ENCODE results near the gene CNTLN. TPM values are rescaled to one million over a fixed set of nuclear protein-coding genes. Genes with fewer than 3 reads are reported as not detected.
"Not testable (repeated sequence)": the region's sequence is repeated elsewhere in the genome, so short reads cannot be mapped to it uniquely, and the experiment has no call there.

Gene CNTLN
- total RNA-seq, 1 donor from 2014 or later: 9.4 TPM

GRCh38 chr9:17401858-17402257, 267.0 kb downstream of the CNTLN start:
- peak; percentile 16 for DNase-seq (ENCODE audit: extremely low read depth, low read depth, low spot score)

GRCh38 chr9:17402309-17402708, 267.5 kb downstream of the CNTLN start:
- peak; percentile 27 for DNase-seq (ENCODE audit: extremely low read depth, low read depth, low spot score)

GRCh38 chr9:17403539-17403938, 268.7 kb downstream of the CNTLN start:
- DNase-seq (ENCODE audit: extremely low read depth, low read depth, low spot score): no peak

GRCh38 chr9:17414986-17415385, 280.1 kb downstream of the CNTLN start:
- no peak for DNase-seq (ENCODE audit: extremely low read depth, low read depth, low spot score)

GRCh38 chr9:17422994-17423680, 288.3 kb downstream of the CNTLN start:
- no peak for DNase-seq (ENCODE audit: extremely low read depth, low read depth, low spot score)

GRCh38 chr9:17423681-17424011, 288.8 kb downstream of the CNTLN start:
- DNase-seq (ENCODE audit: extremely low read depth, low read depth, low spot score): no peak

- no peak for DNase-seq (ENCODE audit: extremely low read depth, low read depth, low spot score)
Observed at GRCh38 chr9:17425384-17425783, 290.5 kb downstream of the CNTLN start.

- no peak for DNase-seq (ENCODE audit: extremely low read depth, low read depth, low spot score)
Observed at GRCh38 chr9:17433526-17433925, 298.7 kb downstream of the CNTLN start.

GRCh38 chr9:17436854-17437253, 302.0 kb downstream of the CNTLN start:
- DNase-seq (ENCODE audit: extremely low read depth, low read depth, low spot score): no peak

- DNase-seq (ENCODE audit: extremely low read depth, low read depth, low spot score): no peak
Observed at GRCh38 chr9:17437813-17438212, 303.0 kb downstream of the CNTLN start.

- DNase-seq (ENCODE audit: extremely low read depth, low read depth, low spot score): not testable (repeated sequence)
Observed at GRCh38 chr9:17445126-17445525, 310.3 kb downstream of the CNTLN start.

- DNase-seq (ENCODE audit: extremely low read depth, low read depth, low spot score): no peak
Observed at GRCh38 chr9:17453751-17454150, 318.9 kb downstream of the CNTLN start.

GRCh38 chr9:17462869-17463464, 328.1 kb downstream of the CNTLN start:
- peak; percentile 39 for DNase-seq (ENCODE audit: extremely low read depth, low read depth, low spot score)

- DNase-seq (ENCODE audit: extremely low read depth, low read depth, low spot score): no peak
Observed at GRCh38 chr9:17470036-17470813, 335.4 kb downstream of the CNTLN start.

- DNase-seq (ENCODE audit: extremely low read depth, low read depth, low spot score): no peak
Observed at GRCh38 chr9:17472126-17472525, 337.3 kb downstream of the CNTLN start.

- DNase-seq (ENCODE audit: extremely low read depth, low read depth, low spot score): no peak
Observed at GRCh38 chr9:17476401-17476800, 341.6 kb downstream of the CNTLN start.

- no peak for DNase-seq (ENCODE audit: extremely low read depth, low read depth, low spot score)
Observed at GRCh38 chr9:17477816-17478215, 343.0 kb downstream of the CNTLN start.

GRCh38 chr9:17480966-17481365, 346.1 kb downstream of the CNTLN start:
- no peak for DNase-seq (ENCODE audit: extremely low read depth, low read depth, low spot score)

GRCh38 chr9:17481565-17481964, 346.7 kb downstream of the CNTLN start:
- DNase-seq (ENCODE audit: extremely low read depth, low read depth, low spot score): no peak

- DNase-seq (ENCODE audit: extremely low read depth, low read depth, low spot score): no peak
Observed at GRCh38 chr9:17484906-17485305, 350.1 kb downstream of the CNTLN start.

- DNase-seq (ENCODE audit: extremely low read depth, low read depth, low spot score): no peak
Observed at GRCh38 chr9:17486396-17486795, 351.6 kb downstream of the CNTLN start.

- no peak for DNase-seq (ENCODE audit: extremely low read depth, low read depth, low spot score)
Observed at GRCh38 chr9:17487467-17487866, 352.6 kb downstream of the CNTLN start.

All from glomerular endothelial cell (primary cell).